ENCODE measurements around the gene FMNL2.

GRCh38 chr2:152568531-152568930, 233.6 kb downstream of the FMNL2 start:
- TF ChIP-seq CTCF (IDR thresholded peaks at IDR 0.05; ENCODE audit: insufficient read depth, low read depth, low read length) = no peak
- no peak for TF ChIP-seq EZH2 (IDR thresholded peaks at IDR 0.05; ENCODE audit: insufficient read depth, low read length)

Measured in astrocyte (in vitro differentiated cells and primary cell).